GM19193 (cell line): ENCODE data around the gene CREBBP.

Source experiments
- POLR2A ChIP-seq: IDR thresholded peaks from 4 replicates; pipeline ENCODE4 v1.6.1; 2011; ENCODE audit not compliant: insufficient read depth, insufficient read length; ENCODE audit errors: extremely low read depth

Gene CREBBP

GRCh38 chr16:3884398-3884797 is 3.9 kb upstream of the CREBBP start:
- no peak for TF ChIP-seq POLR2A

DNA sequence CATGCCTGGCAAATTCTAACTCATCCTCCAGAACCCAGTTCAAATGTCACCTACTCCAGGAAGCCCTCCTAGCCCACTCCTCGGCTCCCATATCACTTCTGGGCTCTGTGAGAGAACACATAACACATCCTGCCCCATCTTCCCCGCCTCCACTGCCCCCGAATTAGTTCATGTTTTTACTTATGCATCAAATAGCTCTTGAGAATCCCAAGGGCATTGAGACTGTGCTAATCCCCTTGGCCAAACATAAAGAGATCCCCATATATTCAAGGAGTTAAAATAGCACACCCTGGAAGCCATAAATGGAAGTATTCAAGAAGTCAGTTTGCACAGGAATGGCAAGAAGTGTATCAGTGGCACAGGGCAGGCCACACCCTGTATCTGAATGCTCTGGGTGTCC is 2.0 kb upstream of the CREBBP start:
- TF ChIP-seq POLR2A, result no peak

DNA sequence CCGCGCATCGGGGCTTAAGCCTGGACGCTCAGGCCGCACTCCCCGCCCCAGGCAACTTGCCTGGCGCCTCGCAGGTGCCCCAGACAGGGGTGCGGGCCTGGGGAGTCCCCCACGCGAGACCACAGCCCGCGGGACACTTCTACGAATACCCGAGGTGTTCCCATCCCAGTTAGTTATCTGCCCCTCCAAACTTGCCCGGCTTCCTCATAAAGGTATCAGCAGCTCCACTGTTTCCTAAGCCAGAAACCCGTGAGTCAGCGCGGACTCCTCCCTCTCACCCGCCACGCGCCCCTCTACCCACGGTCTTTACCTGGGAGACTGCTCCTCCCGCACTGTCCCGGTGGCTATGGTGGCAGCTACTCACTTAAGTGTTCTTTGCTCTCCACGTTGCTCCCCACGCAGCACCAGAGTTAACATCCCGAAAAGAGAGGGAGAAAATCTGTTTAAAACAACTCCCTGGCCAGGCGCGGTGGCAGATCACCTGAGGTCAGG is 1.0 kb upstream of the CREBBP start:
- no peak for TF ChIP-seq POLR2A

DNA sequence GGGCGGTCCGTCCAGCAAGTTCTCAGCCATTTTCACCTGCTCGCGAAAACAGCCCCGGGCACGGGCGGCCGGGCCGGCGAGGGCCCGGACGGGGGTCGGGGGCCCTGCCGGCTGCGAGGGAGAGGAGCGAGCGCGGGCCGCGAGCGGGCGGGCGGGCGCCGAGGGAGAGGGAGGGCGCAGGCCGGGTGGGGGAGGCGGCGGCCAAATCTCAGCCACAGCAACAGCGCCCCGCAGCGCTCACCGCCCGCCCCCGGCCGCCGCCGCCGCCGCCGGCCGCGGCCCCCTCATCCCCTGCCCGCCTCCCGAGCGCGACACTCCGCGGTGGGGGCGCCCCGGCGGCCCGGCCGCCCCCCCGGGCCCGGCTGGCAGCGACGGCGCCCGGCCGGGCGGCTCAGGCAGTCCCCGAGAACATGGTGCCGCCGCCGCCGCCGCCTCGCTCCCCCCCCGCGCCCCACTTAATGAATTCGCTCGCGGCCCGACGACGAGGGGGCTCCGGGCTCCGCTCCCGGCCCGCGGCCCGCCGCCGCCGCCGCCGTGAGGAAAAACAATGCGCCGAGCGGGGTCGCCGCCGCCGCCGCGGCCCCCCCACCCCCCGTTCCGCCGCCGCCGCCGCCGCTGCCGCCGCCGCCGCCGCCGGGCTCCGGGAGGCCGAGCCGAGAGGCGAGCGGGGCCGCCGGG is 487 bp downstream of the CREBBP start:
- TF ChIP-seq POLR2A, result peak; percentile 7

GRCh38 chr16:3879258-3879886 is 1.1 kb downstream of the CREBBP start:
- TF ChIP-seq POLR2A, result no peak

DNA sequence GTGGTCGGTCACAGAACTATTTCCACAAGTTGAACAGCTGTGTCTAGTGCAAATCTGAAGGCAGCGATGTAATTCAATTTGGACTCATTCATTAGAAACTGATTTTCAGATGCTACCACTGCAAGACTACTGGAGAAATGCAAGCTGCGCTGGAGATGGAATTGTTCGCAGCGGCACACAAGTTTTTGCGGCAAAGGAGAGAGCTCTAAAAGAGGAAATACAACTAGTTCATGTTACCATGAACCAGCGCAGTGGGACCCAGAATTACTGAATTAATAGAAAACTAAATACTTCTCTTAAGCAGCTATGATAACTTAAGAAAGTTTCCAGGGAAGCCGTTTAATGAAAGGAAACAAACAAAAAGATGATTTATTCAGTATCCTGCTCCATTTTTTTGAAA is 1.9 kb downstream of the CREBBP start:
- no peak for TF ChIP-seq POLR2A

DNA sequence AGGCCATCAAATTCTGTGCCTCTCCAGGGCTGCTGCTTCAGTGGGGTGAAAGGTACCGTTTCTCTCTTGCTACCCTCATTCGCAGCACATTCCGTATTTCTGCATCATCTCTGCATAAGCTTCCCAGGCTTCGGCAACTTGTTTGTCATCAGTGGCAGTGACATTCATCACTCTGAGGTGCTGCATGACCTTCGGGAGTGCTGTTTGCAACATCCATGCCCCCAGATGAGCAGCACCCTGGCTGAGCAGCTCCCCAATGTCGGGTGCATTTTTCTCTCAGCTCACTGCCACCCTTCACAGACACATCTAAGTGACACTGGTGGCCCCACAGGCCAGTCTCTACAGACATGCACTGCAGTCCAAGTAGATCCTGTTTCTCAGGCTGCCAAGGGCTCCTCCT is 3.8 kb downstream of the CREBBP start:
- no peak for TF ChIP-seq POLR2A

DNA sequence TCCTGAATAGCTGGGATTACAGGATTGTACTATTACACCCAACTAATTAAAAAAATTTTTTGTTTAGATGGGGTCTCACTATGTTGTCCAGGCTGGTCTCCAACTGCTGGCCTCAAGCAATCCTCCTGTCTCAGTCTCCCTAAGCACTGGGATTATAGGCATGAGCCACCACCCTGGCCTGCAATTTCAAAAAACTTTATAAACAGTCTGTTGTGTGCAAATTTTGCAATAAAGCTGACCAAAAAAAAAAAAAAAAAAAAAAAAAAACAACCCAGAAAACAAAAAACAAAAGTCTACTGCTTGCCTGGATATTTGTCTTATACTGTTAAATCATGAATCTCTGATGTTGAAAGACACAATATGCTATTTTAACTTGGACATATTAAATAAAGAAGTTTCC is 4.4 kb downstream of the CREBBP start:
- TF ChIP-seq POLR2A, result no peak

- no peak for TF ChIP-seq POLR2A
Measured at GRCh38 chr16:3874794-3875692, 5.5 kb downstream of the CREBBP start.

DNA sequence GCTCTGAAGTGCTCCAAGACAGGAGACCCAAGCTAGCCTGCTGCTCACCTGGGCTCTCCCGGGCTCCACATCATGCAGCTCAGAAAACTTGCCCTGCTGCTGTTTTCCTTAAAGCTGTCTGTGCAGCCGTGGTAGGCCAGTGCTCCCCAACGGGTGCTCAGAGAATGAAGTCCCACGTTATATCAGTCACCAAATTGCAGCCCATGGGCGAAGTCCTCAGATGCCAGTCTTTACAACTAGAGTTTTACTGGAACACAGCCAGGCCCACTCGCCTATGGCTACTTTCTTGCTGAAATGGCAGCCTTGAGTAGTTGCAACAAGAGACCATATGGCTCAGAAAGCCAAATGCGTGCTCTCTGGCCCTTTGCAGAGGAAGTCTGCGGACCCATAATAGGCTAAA is 6.3 kb downstream of the CREBBP start:
- TF ChIP-seq POLR2A, result no peak

DNA sequence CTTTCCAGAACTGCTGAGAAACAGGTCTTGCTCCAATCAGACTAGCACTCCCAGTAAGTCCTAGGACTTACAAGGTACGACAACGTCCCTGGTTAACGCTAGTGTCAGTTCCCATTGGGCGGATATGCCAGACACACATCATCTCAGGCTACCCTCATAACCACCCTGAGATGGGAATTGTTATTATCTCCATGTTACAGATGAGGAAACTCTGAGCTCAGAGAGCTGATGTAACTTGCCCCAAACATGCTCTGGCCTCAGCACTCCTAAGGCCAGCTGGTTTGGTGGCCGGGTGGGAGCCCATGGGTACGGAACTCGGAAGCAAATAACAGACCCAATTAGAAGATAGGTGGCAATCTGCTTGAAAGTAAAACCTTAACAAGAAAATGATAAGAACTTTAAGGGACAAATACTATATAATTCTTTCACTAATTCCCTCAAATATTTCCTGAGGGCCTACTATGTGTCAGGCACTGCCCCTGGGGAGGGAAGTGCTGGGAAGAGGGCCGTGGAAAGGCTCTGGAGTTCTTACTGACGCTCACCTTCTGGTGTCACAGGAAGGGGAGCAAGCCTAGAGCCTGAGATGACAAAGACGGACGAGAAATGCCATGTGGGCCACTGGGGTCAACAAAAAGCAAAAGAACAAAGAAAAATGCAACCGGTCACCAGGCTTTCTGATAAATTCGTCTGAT is 6.9 kb downstream of the CREBBP start:
- no peak for TF ChIP-seq POLR2A

GRCh38 chr16:3872216-3872895 is 8.2 kb downstream of the CREBBP start:
- TF ChIP-seq POLR2A, result no peak

DNA sequence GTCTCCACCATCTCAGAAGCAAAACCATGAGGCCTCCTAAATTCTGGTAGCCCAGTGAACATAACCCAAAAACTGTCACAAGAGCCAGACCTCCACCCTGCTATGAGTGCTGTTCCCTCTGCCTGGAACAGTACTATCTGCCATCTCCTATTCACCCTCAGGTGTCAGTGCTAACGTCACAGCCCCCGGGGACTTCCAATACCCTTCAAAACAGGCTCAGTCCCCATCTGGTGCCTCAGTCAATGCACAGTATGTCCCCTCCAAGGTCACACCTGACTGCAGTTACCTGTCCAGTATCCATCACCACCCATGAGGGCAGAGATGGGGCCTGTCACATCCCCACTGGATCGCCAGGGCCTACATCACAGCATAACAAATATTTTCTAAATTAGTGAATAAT is 11.5 kb downstream of the CREBBP start:
- no peak for TF ChIP-seq POLR2A

GRCh38 chr16:3868556-3868955 is 12.0 kb downstream of the CREBBP start:
- TF ChIP-seq POLR2A, result no peak
